K562 (cell line): ENCODE measurements around the gene TLX2. TPM values are rescaled to one million over a fixed set of nuclear protein-coding genes. Genes with fewer than 3 reads are reported as not detected.

ENCODE experiments used
- CBFB ChIP-seq: sonication (generic); formaldehyde crosslinking; IDR thresholded peaks from 2 replicates; pipeline ENCODE4 v1.4.0; 2020; ENCODE audit warnings: mild to moderate bottlenecking, missing genetic modification reagents
- CBX5 ChIP-seq: IDR thresholded peaks from 2 replicates; pipeline ENCODE4 v1.6.1; 2014; ENCODE audit warnings: low read depth, borderline replicate concordance
- CREB3L1 ChIP-seq: fragments of 450-650 bp; IDR thresholded peaks from 2 replicates; pipeline ENCODE4 v1.6.1; 2014; ENCODE audit warnings: low read depth, mild to moderate bottlenecking, moderate library complexity, borderline replicate concordance
- DDX20 ChIP-seq: fragments of 450-650 bp; IDR thresholded peaks from 2 replicates; pipeline ENCODE4 v1.6.1; 2016; ENCODE audit warnings: missing genetic modification characterization, low read depth, mild to moderate bottlenecking, missing compliant biosample characterization, moderate library complexity
- FOXA1 ChIP-seq: fragments of 450-650 bp; IDR thresholded peaks from 2 replicates; pipeline ENCODE4 v1.6.1; 2016; ENCODE audit warnings: mild to moderate bottlenecking, borderline replicate concordance
- FOXA3 ChIP-seq, 2 experiments: fragments of 450-650 bp in 1 of 2; sonication (generic) in 1 of 2; formaldehyde crosslinking; IDR thresholded peaks in 1 of 2; conservative IDR thresholded peaks in 1 of 2; 2 replicates each; pipeline versions ENCODE4 v1.4.0 to v1.8.0; 2020 to 2022; ENCODE audit warnings: mild to moderate bottlenecking in 2 of 2, missing genetic modification reagents in 1 of 2
- GMEB1 ChIP-seq: fragments of 250-450 bp; sonication (Bioruptor Pico); IDR thresholded peaks from 2 replicates; pipeline ENCODE4 v1.4.0; 2020; ENCODE audit warnings: mild to moderate bottlenecking
- HES1 ChIP-seq: fragments of 450-650 bp; IDR thresholded peaks from 2 replicates; pipeline ENCODE4 v1.6.1; 2016; ENCODE audit warnings: low read depth, mild to moderate bottlenecking, moderate library complexity
- HNRNPL ChIP-seq: fragments of 200-400 bp; formaldehyde crosslinking; IDR thresholded peaks from 2 replicates; pipeline ENCODE4 v1.6.1; 2017; ENCODE audit warnings: low read depth, mild to moderate bottlenecking, low read length
- KHSRP ChIP-seq: fragments of 450-650 bp; IDR thresholded peaks from 2 replicates; pipeline ENCODE4 v1.6.1; 2017
- PATZ1 ChIP-seq: fragments of 250-450 bp; sonication (Bioruptor Pico); IDR thresholded peaks from 2 replicates; pipeline ENCODE4 v1.5.0; 2020; ENCODE audit warnings: mild to moderate bottlenecking, borderline replicate concordance
- PURB ChIP-seq: sonication (generic); formaldehyde crosslinking; IDR thresholded peaks from 2 replicates; pipeline ENCODE4 v1.9.0; 2021; ENCODE audit warnings: low read depth, mild to moderate bottlenecking, missing genetic modification reagents
- SREBF2 ChIP-seq: sonication (generic); formaldehyde crosslinking; IDR thresholded peaks from 2 replicates; pipeline ENCODE4 v1.4.0; 2020; ENCODE audit warnings: mild to moderate bottlenecking, missing genetic modification reagents
- TCF7L2 ChIP-seq: fragments of 150-350 bp; IDR thresholded peaks from 2 replicates; pipeline ENCODE4 v1.6.1; 2016; ENCODE audit warnings: low read depth, mild to moderate bottlenecking, low read length, moderate library complexity
- ZBTB43 ChIP-seq: sonication (generic); formaldehyde crosslinking; IDR thresholded peaks from 2 replicates; pipeline ENCODE4 v1.8.0; 2023; ENCODE audit warnings: mild to moderate bottlenecking, missing genetic modification reagents
- ZNF133 ChIP-seq: fragments of 250-450 bp; sonication (Bioruptor Pico); IDR thresholded peaks from 2 replicates; pipeline ENCODE4 v1.4.0; 2020; ENCODE audit warnings: mild to moderate bottlenecking
- ZNF146 ChIP-seq: IDR thresholded peaks from one replicate; pipeline ENCODE4 v1.6.1; 2018; ENCODE audit warnings: missing compliant biosample characterization; ENCODE audit not compliant: unreplicated experiment
- ZNF184 ChIP-seq: sonication (generic); formaldehyde crosslinking; IDR thresholded peaks from 2 replicates; pipeline ENCODE4 v1.5.0; 2020; ENCODE audit warnings: missing genetic modification reagents
- ZNF217 ChIP-seq: sonication (generic); formaldehyde crosslinking; IDR thresholded peaks from 2 replicates; pipeline ENCODE4 v1.8.0; 2022; ENCODE audit warnings: mild to moderate bottlenecking, missing genetic modification reagents
- ZNF3 ChIP-seq: fragments of 250-450 bp; sonication (Bioruptor Pico); IDR thresholded peaks from 2 replicates; pipeline ENCODE4 v1.5.0; 2021; ENCODE audit warnings: mild to moderate bottlenecking, moderate library complexity
- ZNF668 ChIP-seq: fragments of 250-450 bp; sonication (Bioruptor Pico); IDR thresholded peaks from 2 replicates; pipeline ENCODE4 v1.8.0; 2022; ENCODE audit warnings: mild to moderate bottlenecking, inconsistent platforms
- ZNF764 ChIP-seq: fragments of 250-450 bp; sonication (Bioruptor Pico); IDR thresholded peaks from 2 replicates; pipeline ENCODE4 v1.4.0; 2020; ENCODE audit warnings: low read depth, mild to moderate bottlenecking, moderate library complexity
- polyA plus RNA-seq, 8 experiments: library from polyadenylated mRNA; depleted of rRNA in 4 of 8; stranded (reverse) in 5 of 8; unstranded in 3 of 8; fragments of >200 nt; fragmentation: Nextera tagmentation in 2 of 8; fragmentation: Illumina TruSeq in 1 of 8; extraction: Ambion mirVana in 2 of 8; extraction: Trizol in 1 of 8; gene quantifications; 2 replicates each; pipeline versions ENCODE4 v1.2.1 to v1.2.3, GENCODE V29; 2011 to 2014; ENCODE audit warnings: inconsistent platforms in 1 of 8, missing spikeins in 1 of 8
- total RNA-seq, 7 experiments: library from RNA; depleted of rRNA in 6 of 7; stranded (reverse); fragments of >200 nt in 6 of 7; fragmentation: Illumina TruSeq in 2 of 7; extraction: Trizol in 2 of 7; gene quantifications; 2 replicates each; pipeline versions ENCODE4 v1.2.1 to v1.2.3, GENCODE V29; 2011 to 2021; ENCODE audit warnings: low replicate concordance in 1 of 7

TLX2 gene
- total and polyA plus RNA-seq, 9 of the 15 experiments (the other 6 are each of a cell fraction or from before 2014, with no cell fraction given): not detected

- TF ChIP-seq TCF7L2: 0 out of 2 replicates have a peak, but pooled peaks have one; percentile 7
- no peak for TF ChIP-seq ZNF668 (CRISPR knock-in tag)
- no peak for TF ChIP-seq ZNF3
- peak; percentile 46; the same call in 1 of the 2 replicates for TF ChIP-seq HES1
- no peak for TF ChIP-seq ZNF184 (CRISPR knock-in tag)
- no peak for TF ChIP-seq HNRNPL
- TF ChIP-seq ZBTB43 (CRISPR knock-in tag): no peak
- no peak for TF ChIP-seq FOXA1
- TF ChIP-seq PURB (CRISPR knock-in tag): no peak
- no peak for TF ChIP-seq CBX5
- peak; percentile 5; the same call in 1 of the 2 replicates for TF ChIP-seq GMEB1 (CRISPR knock-in tag)
- no peak for TF ChIP-seq DDX20 (tag)
- no peak for TF ChIP-seq FOXA3 (CRISPR knock-in tag; conservative IDR thresholded peaks at IDR 0.05 in 1 of 2, IDR thresholded peaks at IDR 0.05 in 1 of 2)
- TF ChIP-seq ZNF146 (CRISPR knock-in tag): no peak
- no peak for TF ChIP-seq ZNF764
- 0 out of 2 replicates have a peak, but pooled peaks have one; percentile 35 for TF ChIP-seq CBFB (CRISPR knock-in tag)
- TF ChIP-seq PATZ1 (CRISPR knock-in tag): no peak
- TF ChIP-seq ZNF217 (CRISPR knock-in tag): no peak
- TF ChIP-seq CREB3L1: no peak; the same call in 1 of the 2 replicates
- no peak for TF ChIP-seq SREBF2 (CRISPR knock-in tag)
- TF ChIP-seq ZNF133 (CRISPR knock-in tag): no peak
- TF ChIP-seq KHSRP: no peak
Measured at GRCh38 chr2:74502720-74503505, 11.3 kb upstream of the TLX2 start (continued).
